ENCODE results near the gene TBC1D14. TPM values are rescaled to one million over a fixed set of nuclear protein-coding genes. Genes with fewer than 3 reads are reported as not detected.

TBC1D14 gene
- 33.3 to 46.5 TPM (median 43.3 TPM) in 5 replicates for total RNA-seq (2022; extraction: Qiagen RNA extraction)

GRCh38 chr4:6909113-6909969 is at the start of gene TBC1D14:
TBC1D14 (plus strand) TSS chr4:6909826; CDS start chr4:6923390, 13,564 bp downstream.

GRCh38 chr4:7043284-7044136 is 133.9 kb downstream of the TBC1D14 start, which contains the start of gene TADA2B:
TADA2B (plus strand) TSS chr4:7043372; CDS start chr4:7043580, 208 bp downstream.

GRCh38 chr4:7067452-7068278 is 158.0 kb downstream of the TBC1D14 start, which contains the start of gene GRPEL1:
GRPEL1 (minus strand) TSS chr4:7068064; CDS start chr4:7068032, 32 bp downstream.

Other genes with a start within 250 kb of the TBC1D14 start
- gene S100P, start 215.9 kb upstream of the TBC1D14 start, total RNA-seq (2022; extraction: Qiagen RNA extraction), result 89.2 to 107 TPM (median 90.8 TPM) in 5 replicates
- gene MRFAP1L1, start 200.0 kb upstream of the TBC1D14 start, total RNA-seq (2022; extraction: Qiagen RNA extraction), result 34.7 to 39.7 TPM (median 37.2 TPM) in 5 replicates
- 14.7 to 18.0 TPM (median 16.9 TPM) in 5 replicates for gene BLOC1S4, start 193.7 kb upstream of the TBC1D14 start, total RNA-seq (2022; extraction: Qiagen RNA extraction)
- 16.1 to 24.8 TPM (median 21.9 TPM) in 5 replicates for gene KIAA0232, start 127.1 kb upstream of the TBC1D14 start, total RNA-seq (2022; extraction: Qiagen RNA extraction)
- gene TADA2B, start 133.5 kb downstream of the TBC1D14 start, total RNA-seq (2022; extraction: Qiagen RNA extraction), result 13.7 to 21.2 TPM (median 18.5 TPM) in 5 replicates
- gene GRPEL1, start 158.2 kb downstream of the TBC1D14 start, total RNA-seq (2022; extraction: Qiagen RNA extraction), result 62.9 to 76.7 TPM (median 73.8 TPM) in 5 replicates

Measured in A549 treated with dexamethasone at 1 μM for 4 hours (cell line).